C4-2B (cell line): Measurements from ENCODE around the gene CCDC182.

Source experiments
- H3K27ac ChIP-seq: fragments of 450-650 bp; 2 replicates; pipeline ENCODE4 v1.5.1; 2017
- CTCF ChIP-seq: fragments of 450-650 bp; conservative IDR thresholded peaks from 2 replicates; pipeline ENCODE4 v1.5.1; 2017; ENCODE audit warnings: mild to moderate bottlenecking
- ZFX ChIP-seq: fragments of 450-650 bp; IDR thresholded peaks from 2 replicates; pipeline ENCODE4 v1.6.1; 2017

CCDC182 gene

GRCh38 chr17:57697197-57697596 is 47.9 kb downstream of the CCDC182 start:
- no peak for TF ChIP-seq CTCF
- TF ChIP-seq ZFX: no peak
- H3K27ac ChIP-seq: no peak overlapping the region

- TF ChIP-seq CTCF (no peak), ZFX (no peak)
- no peak overlapping the region for H3K27ac ChIP-seq
Measured at GRCh38 chr17:57696050-57696449, 49.0 kb downstream of the CCDC182 start.
